Measurements from ENCODE around the gene RERE.
"Not testable (repeated sequence)": the region's sequence is repeated elsewhere in the genome, so short reads cannot be mapped to it uniquely, and the experiment has no call there.

The RERE gene

GRCh38 chr1:8598783-8599182 lies 218.7 kb downstream of the RERE start:
- DNase-seq: no peak

- no peak for DNase-seq
Measured at GRCh38 chr1:8598060-8598724, 219.2 kb downstream of the RERE start.

GRCh38 chr1:8597455-8597854 lies 220.0 kb downstream of the RERE start:
- no peak for DNase-seq

DNA sequence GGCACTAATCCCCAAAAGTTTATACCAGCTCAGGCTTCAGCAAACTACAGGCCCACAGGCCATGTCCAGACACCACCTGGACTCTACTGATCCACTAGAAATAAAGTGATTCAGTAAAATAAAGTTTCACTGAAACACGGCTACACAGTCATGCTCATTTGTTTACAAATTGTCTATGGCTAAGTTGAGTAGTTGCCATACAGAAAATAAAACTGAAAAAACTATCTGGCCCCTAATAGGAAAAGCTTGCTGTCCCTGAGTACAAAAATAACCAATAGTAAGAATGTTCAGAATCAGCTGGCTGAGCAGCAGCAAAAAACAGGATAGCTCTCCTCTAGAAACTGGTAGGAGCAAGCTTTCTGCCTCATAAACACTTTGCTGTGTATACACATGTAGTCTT lies 221.5 kb downstream of the RERE start:
- DNase-seq: no peak

DNA sequence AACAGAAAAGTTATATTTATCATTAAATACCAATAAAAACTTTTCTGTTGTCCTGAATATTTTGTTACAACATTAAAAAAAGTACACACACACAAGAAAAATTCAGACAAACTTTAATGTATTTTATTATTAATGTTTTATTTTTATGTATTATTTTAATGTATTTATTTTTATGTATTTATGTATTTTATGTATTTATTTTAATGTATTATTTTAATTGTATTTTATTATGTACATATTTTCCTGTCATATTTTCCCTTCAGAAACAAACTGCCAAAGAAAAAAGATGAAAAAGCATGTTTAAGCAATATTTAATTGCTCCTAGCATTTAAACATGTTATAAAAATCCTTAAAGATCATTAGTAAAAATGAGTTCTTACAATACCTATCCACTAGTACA lies 222.1 kb downstream of the RERE start:
- no peak for DNase-seq

DNA sequence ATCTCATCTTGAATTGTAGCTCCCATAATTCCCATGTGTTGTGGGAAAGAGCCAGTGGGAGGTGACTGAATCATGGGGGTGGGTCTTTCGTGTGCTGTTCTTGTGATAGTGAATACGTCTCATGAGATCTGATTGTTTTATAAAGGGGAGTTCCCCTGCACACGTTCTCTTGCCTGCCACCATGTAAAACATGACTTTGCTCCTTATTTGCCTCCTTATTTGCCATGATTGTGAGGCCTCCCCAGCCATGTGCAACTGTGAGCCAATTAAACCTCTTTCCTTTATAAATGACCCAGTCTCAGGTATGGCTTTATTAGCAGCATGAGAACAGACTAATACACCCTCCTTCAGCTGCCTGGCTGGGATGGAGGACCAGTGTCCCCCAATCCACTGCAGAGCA lies 224.1 kb downstream of the RERE start:
- not testable (repeated sequence) for DNase-seq

- no peak for DNase-seq
Measured at GRCh38 chr1:8591569-8591968, 225.9 kb downstream of the RERE start.

DNA sequence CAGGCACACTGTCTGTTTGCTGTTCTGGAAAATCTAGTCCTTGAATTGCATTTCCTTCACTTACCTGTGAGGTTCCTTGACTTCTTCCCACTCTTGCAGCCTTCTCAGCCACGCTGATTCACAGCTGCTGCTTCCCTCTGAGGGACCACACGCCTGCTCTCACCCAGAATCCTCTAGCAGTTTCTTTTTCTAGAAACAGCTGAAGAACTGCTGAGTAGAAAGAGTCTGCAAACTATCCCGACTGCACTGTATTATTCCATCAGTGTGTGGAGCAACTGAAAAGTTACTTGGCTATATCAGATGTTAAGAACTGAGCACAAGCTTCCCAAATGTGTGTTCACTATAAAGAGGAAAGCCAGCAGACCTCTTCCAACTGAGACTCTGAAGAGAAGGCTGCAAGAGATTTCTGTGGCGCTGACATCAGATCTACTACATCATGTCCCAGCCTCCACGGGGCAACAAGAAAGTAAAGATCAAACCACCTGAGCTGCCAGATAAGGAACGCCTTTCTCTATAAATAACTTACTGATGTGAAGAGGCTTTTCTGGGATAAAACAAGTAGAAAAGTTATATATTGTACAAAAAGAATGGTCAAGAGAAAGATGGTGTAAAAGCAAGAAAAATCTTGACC lies 226.6 kb downstream of the RERE start:
- no peak for DNase-seq

DNA sequence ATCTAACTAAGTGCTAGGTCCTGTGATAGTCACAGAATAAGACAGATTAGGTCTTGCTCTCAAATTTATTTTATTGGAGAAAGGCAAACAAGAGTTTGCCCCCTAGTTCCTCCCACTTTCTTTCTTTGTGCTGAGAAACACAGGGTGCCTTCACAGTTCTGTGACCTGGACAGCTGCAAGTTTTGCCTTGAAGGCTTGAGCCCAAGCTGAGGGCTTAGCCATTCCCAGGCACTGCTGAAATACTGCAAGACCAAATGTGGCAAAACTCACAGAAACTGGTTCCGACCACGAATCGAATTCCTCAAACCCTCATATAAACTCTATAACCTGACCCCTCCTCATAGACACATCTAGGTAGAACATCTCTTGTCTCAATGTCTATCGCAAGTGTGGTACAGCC lies 227.9 kb downstream of the RERE start:
- no peak for DNase-seq

GRCh38 chr1:8587784-8588183 lies 229.7 kb downstream of the RERE start:
- DNase-seq: no peak

GRCh38 chr1:8586438-8586837 lies 231.0 kb downstream of the RERE start:
- DNase-seq: no peak

GRCh38 chr1:8584316-8584715 lies 233.1 kb downstream of the RERE start:
- DNase-seq: no peak

- DNase-seq: no peak
Measured at GRCh38 chr1:8583031-8583430, 234.4 kb downstream of the RERE start.

DNA sequence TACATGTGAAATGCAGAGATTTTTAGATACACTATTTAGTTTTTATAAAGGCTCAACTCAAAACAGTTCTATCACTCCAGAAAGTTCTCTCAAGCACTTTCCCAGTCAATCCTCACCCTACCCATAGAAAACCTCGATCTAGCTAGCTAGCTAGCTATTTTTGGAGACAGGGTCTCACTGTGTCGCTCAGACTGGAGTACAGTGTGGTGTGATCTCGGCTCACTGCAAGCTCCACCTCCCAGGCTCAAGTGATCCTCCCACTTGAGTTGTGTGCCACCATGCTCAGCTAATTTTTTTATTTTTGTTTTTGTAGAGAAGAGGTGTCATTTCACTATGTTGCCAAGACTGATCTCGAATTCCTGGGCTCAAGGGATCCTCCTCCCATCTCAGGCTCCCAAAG lies 236.9 kb downstream of the RERE start:
- DNase-seq: no peak

GRCh38 chr1:8578936-8579335 lies 238.5 kb downstream of the RERE start:
- no peak for DNase-seq

- no peak for DNase-seq
Measured at GRCh38 chr1:8578132-8578877, 239.1 kb downstream of the RERE start.

DNA sequence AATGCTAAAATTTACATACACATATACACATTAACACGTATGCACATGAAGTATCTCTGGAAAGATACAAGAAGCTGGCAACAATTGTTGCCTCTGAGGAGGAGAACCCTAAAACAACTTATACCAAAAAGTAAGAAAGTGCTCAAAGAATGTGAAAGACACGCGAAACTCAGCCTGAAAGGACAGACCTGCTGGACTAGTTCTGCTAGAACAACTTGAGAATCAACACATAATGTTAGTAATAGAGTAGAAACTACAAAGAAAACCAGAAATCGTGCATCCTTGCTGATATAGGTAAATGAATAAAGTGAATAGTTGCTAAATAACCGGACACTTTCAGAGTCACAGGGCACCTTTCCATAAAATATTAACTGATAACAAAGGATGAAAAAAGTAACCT lies 242.5 kb downstream of the RERE start:
- no peak for DNase-seq

DNA sequence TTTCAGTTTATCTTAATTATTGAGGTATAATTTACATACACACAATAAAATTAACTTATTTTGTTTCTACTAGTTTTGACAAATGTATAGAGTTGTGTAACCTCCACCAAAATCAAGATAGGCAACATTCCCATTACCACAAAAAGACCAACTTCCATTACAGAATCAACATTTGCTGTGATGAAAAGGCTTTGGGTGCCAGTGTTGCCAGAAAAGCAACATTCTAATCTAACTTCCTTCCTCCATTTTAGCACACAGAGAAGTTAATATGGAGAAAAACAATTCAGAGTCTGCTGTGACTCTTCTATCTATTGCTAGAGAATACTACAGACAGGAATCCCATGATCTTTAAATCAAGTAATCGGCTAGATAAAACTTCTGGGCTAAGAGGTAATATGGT lies 245.3 kb downstream of the RERE start:
- no peak for DNase-seq

- no peak for DNase-seq
Measured at GRCh38 chr1:8571200-8571984, 246.0 kb downstream of the RERE start.

GRCh38 chr1:8570465-8570864 lies 247.0 kb downstream of the RERE start:
- DNase-seq: no peak

GRCh38 chr1:8569242-8569641 lies 248.2 kb downstream of the RERE start:
- no peak for DNase-seq

DNA sequence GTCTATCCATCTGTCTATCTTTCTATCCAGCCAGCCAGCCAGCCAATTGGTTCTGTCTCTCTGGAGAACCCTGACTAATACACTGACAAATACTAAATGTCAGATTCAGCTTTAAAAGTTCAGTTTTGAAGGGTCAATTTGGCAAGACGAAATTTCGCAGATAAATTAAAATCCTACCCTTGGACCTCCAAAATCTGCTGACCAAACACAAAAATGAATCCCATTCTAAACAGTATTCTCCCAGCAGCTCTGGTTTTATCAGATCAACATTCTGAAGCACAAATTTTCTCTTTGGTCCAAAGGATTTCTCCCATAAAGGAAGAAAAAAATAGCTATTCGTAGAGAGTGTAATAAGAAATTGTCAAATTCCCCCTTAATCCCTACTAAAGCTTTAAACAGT lies 248.6 kb downstream of the RERE start:
- DNase-seq: no peak

GRCh38 chr1:8567146-8567545 lies 250.3 kb downstream of the RERE start:
- DNase-seq: no peak

- no peak for DNase-seq
Measured at GRCh38 chr1:8565802-8566201, 251.6 kb downstream of the RERE start.
